H9 (cell line): ENCODE data around the gene ZNF609. TPM values are rescaled to one million over a fixed set of nuclear protein-coding genes. Genes with fewer than 3 reads are reported as not detected.
"Not testable (repeated sequence)": the region's sequence is repeated elsewhere in the genome, so short reads cannot be mapped to it uniquely, and the experiment has no call there.

Experiments
- DNase-seq: peaks from one replicate; pipeline ENCODE4 v3.0.0-alpha.2; 2017
- H2AFZ ChIP-seq: one replicate; pipeline ENCODE4 v1.6.1; 2013; ENCODE audit warnings: mild to moderate bottlenecking, low read length, control low read depth, moderate library complexity
- H2AK5ac ChIP-seq: 2 replicates; pipeline ENCODE4 v1.6.1; 2013; ENCODE audit warnings: low read length, control low read depth, mixed read lengths; ENCODE audit not compliant: insufficient read length
- H2BK120ac ChIP-seq: one replicate; pipeline ENCODE4 v1.6.1; 2013; ENCODE audit warnings: low read depth, mild to moderate bottlenecking, low read length, control low read depth, inconsistent platforms; ENCODE audit not compliant: poor library complexity, severe bottlenecking
- H2BK12ac ChIP-seq: 2 replicates; pipeline ENCODE4 v1.6.1; 2013; ENCODE audit warnings: low read length, control low read depth, mixed read lengths, low read depth; ENCODE audit not compliant: insufficient read length
- H2BK15ac ChIP-seq: 2 replicates; pipeline ENCODE4 v1.6.1; 2013; ENCODE audit warnings: low read depth, low read length, control low read depth
- H2BK20ac ChIP-seq: one replicate; pipeline ENCODE4 v1.6.1; 2013; ENCODE audit warnings: low read depth, mild to moderate bottlenecking, low read length, control low read depth, inconsistent platforms; ENCODE audit not compliant: poor library complexity, severe bottlenecking
- H2BK5ac ChIP-seq: 2 replicates; pipeline ENCODE4 v1.6.1; 2013; ENCODE audit warnings: low read length, control low read depth, mixed read lengths; ENCODE audit not compliant: insufficient read length
- H3K14ac ChIP-seq: 2 replicates; pipeline ENCODE4 v1.6.1; 2013; ENCODE audit warnings: low read length, control low read depth; ENCODE audit not compliant: insufficient read depth
- H3K18ac ChIP-seq: 2 replicates; pipeline ENCODE4 v1.6.1; 2013; ENCODE audit warnings: low read depth, mild to moderate bottlenecking, mixed read lengths, low read length, control low read depth; ENCODE audit not compliant: insufficient read length
- H3K23ac ChIP-seq: 2 replicates; pipeline ENCODE4 v1.6.1; 2013; ENCODE audit warnings: low read length, control low read depth, mixed read lengths, low read depth; ENCODE audit not compliant: insufficient read length
- H3K23me2 ChIP-seq: 2 replicates; pipeline ENCODE4 v1.6.1; 2013; ENCODE audit warnings: low read depth, mild to moderate bottlenecking, mixed read lengths, low read length, control low read depth; ENCODE audit not compliant: insufficient read length, poor library complexity, severe bottlenecking
- H3K27ac ChIP-seq: 2 replicates; pipeline ENCODE4 v1.5.1; 2013; ENCODE audit warnings: low read length, control low read depth, mixed read lengths, low read depth; ENCODE audit not compliant: insufficient read length
- H3K27me3 ChIP-seq: 2 replicates; pipeline ENCODE4 v1.6.1; 2013; ENCODE audit warnings: low read length, control low read depth, inconsistent platforms; ENCODE audit not compliant: insufficient read depth
- H3K4ac ChIP-seq: 2 replicates; pipeline ENCODE4 v1.6.1; 2013; ENCODE audit warnings: low read depth, mild to moderate bottlenecking, control low read depth, inconsistent platforms, low read length, moderate library complexity
- H3K4me1 ChIP-seq: 2 replicates; pipeline ENCODE4 v1.6.1; 2013; ENCODE audit warnings: low read length, control low read depth, inconsistent platforms; ENCODE audit not compliant: insufficient read depth
- H3K4me2 ChIP-seq: 2 replicates; pipeline ENCODE4 v1.6.1; 2013; ENCODE audit warnings: low read length, control low read depth, mixed read lengths; ENCODE audit not compliant: insufficient read length, insufficient read depth
- H3K56ac ChIP-seq: 2 replicates; pipeline ENCODE4 v1.6.1; 2013; ENCODE audit warnings: low read depth, mild to moderate bottlenecking, mixed read lengths, low read length, control low read depth; ENCODE audit not compliant: insufficient read length
- H3K79me1 ChIP-seq: 2 replicates; pipeline ENCODE4 v1.6.1; 2013; ENCODE audit warnings: low read depth, mild to moderate bottlenecking, moderate library complexity, low read length, control low read depth, inconsistent platforms; ENCODE audit not compliant: insufficient read depth, poor library complexity, severe bottlenecking
- H3K79me2 ChIP-seq: 2 replicates; pipeline ENCODE4 v1.6.1; 2013; ENCODE audit warnings: low read length, control low read depth, inconsistent platforms; ENCODE audit not compliant: insufficient read depth
- H3K9ac ChIP-seq: 2 replicates; pipeline ENCODE4 v1.6.1; 2013; ENCODE audit warnings: low read length, control low read depth, mixed read lengths; ENCODE audit not compliant: insufficient read length; ENCODE audit errors: extremely low read depth
- H3K9me3 ChIP-seq: one replicate; pipeline ENCODE4 v1.6.1; 2013; ENCODE audit warnings: low read depth, low read length, inconsistent platforms; ENCODE audit not compliant: control insufficient read depth
- H3T11ph ChIP-seq: one replicate; pipeline ENCODE4 v1.6.1; 2013; ENCODE audit warnings: mild to moderate bottlenecking, low read length, control low read depth, inconsistent platforms
- H4K20me1 ChIP-seq: one replicate; pipeline ENCODE4 v1.6.1; 2013; ENCODE audit not compliant: control insufficient read depth, insufficient read length, insufficient read depth
- H4K5ac ChIP-seq: 2 replicates; pipeline ENCODE4 v1.6.1; 2013; ENCODE audit warnings: low read depth, mild to moderate bottlenecking, mixed read lengths, low read length, control low read depth; ENCODE audit not compliant: insufficient read length
- H4K8ac ChIP-seq: replicated peaks from 2 replicates; pipeline ENCODE4 v1.6.1; 2013; ENCODE audit warnings: low read length, control low read depth, mixed read lengths, low read depth; ENCODE audit not compliant: insufficient read length
- H4K91ac ChIP-seq: 2 replicates; pipeline ENCODE4 v1.6.1; 2013; ENCODE audit warnings: low read depth, mild to moderate bottlenecking, moderate library complexity, mixed read lengths, low read length, control low read depth; ENCODE audit not compliant: insufficient read length
- H3K27ac Mint-ChIP-seq, 3 experiments: 2 replicates in 2 of 3; 3 replicates in 1 of 3; pipeline ENCODE4 v1.8.0; 2020 to 2021; ENCODE audit warnings: mixed read lengths in 3 of 3, mild to moderate bottlenecking in 1 of 3, moderate library complexity in 1 of 3
- H3K27me3 Mint-ChIP-seq: 2 replicates; pipeline ENCODE4 v1.8.0; 2021; ENCODE audit warnings: low read depth, mild to moderate bottlenecking, moderate library complexity, mixed read lengths
- H3K36me3 Mint-ChIP-seq, 3 experiments: 2 replicates in 2 of 3; 3 replicates in 1 of 3; pipeline ENCODE4 v1.8.0; 2020 to 2021; ENCODE audit warnings: low read depth in 3 of 3, mixed read lengths in 3 of 3; ENCODE audit not compliant: insufficient read depth in 1 of 3
- H3K4me1 Mint-ChIP-seq, 2 experiments: 2 replicates each; pipeline ENCODE4 v1.8.0; 2020; ENCODE audit warnings: mixed read lengths in 2 of 2
- H3K4me3 Mint-ChIP-seq, 2 experiments: 2 replicates in 1 of 2; 3 replicates in 1 of 2; pipeline ENCODE4 v1.8.0; 2020 to 2021; ENCODE audit warnings: mild to moderate bottlenecking in 2 of 2, mixed read lengths in 2 of 2, moderate library complexity in 1 of 2
- H3K9me3 Mint-ChIP-seq, 2 experiments: 2 replicates in 1 of 2; 3 replicates in 1 of 2; pipeline ENCODE4 v1.8.0; 2020; ENCODE audit warnings: mild to moderate bottlenecking in 2 of 2, mixed read lengths in 2 of 2, moderate library complexity in 1 of 2
- WGBS: extraction: QIAGEN DNeasy Blood & Tissue Kit; methylation state at CpG from one replicate; pipeline ENCODE4 v1.1.7; 2013; ENCODE audit warnings: missing lambda C conversion rate, low lambda C conversion rate, mixed read lengths; ENCODE audit not compliant: insufficient read length; ENCODE audit errors: extremely low coverage; 5-methylcytosine and 5-hydroxymethylcytosine counted together
- total RNA-seq: library from RNA; stranded (reverse); gene quantifications from 2 replicates; pipeline ENCODE4 v1.2.1, GENCODE V29; 2021
- TF ChIP-seq, protein P1 (sequence below): fragments of 200-600 bp; sonication (generic); conservative IDR thresholded peaks from 3 replicates; pipeline ENCODE4 v1.8.0; 2021; ENCODE audit warnings: antibody characterized with exemption, mild to moderate bottlenecking

Gene ZNF609
- total RNA-seq, 1 experiment from 2014 or later: 45.3 TPM

DNA sequence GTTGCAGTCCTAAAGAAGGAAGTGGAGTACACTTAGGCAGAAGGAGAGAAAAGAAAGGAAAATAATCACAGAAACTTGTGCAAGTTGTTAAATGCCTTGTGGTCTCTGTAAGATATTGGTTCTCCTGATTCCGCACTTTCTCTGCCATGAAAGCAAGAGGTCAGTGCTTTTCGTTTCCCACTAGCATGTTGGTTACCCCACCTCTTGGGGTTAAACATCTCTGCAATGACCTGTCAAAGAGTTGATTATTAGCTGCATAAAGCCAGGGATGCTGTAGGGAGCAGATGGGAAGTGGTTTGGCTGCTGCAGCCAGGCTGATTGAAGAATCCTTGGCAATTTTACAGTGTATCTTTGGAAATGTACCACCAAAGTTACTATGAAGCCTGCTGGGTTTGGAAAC, 33.3 kb downstream of the ZNF609 start:
- Histone ChIP-seq H3K9me3 (no peaks in the 10 kb centered on the region), H3K79me1 (peaks cover 6% of the 10 kb centered on the region), H4K5ac (no peak overlapping the region), H2AK5ac (no peak overlapping the region), H2AFZ (no peak overlapping the region), H3K14ac (no peak overlapping the region), H2BK12ac (no peak overlapping the region), H3K4me2 (no peak overlapping the region), H2BK20ac (no peak overlapping the region), H3K56ac (no peak overlapping the region), H4K91ac (no peak overlapping the region), H2BK5ac (no peak overlapping the region), H3K4me1 (no peaks in the 10 kb centered on the region), H2BK120ac (no peak overlapping the region), H3K23me2 (no peaks in the 10 kb centered on the region), H3K18ac (no peak overlapping the region), H3T11ph (no peak overlapping the region), H3K9ac (no peak overlapping the region), H3K27me3 (no peaks in the 10 kb centered on the region), H3K23ac (no peak overlapping the region), H4K8ac (no peak overlapping the region), H3K27ac (no peak overlapping the region), H4K20me1 (no peaks in the 10 kb centered on the region), H3K4ac (no peak overlapping the region), H3K79me2 (peaks cover 2% of the 10 kb centered on the region; the same call in 1 of the 2 replicates), H2BK15ac (no peak overlapping the region)
- DNase-seq: no peak
- H3K4me3 Mint-ChIP-seq: no peak overlapping the region
- peaks cover under 1 to 11% (median 6%) of the 10 kb centered on the region in 3 experiments; a peak in 4 of 7 replicates for H3K36me3 Mint-ChIP-seq
- peaks cover 4 to 8% of the 10 kb centered on the region in 2 experiments; a peak in 1 of 4 replicates for H3K4me1 Mint-ChIP-seq
- H3K27ac Mint-ChIP-seq: peak overlapping the region in 1 of 3 experiments; percentile 45; a peak in 2 of 7 replicates
- H3K9me3 Mint-ChIP-seq: no peaks in the 10 kb centered on the region
- no CpG with 5 or more reads among the region's 2 CpGs for WGBS
- no peaks in the 10 kb centered on the region for H3K27me3 Mint-ChIP-seq
- TF ChIP-seq, protein P1, sequence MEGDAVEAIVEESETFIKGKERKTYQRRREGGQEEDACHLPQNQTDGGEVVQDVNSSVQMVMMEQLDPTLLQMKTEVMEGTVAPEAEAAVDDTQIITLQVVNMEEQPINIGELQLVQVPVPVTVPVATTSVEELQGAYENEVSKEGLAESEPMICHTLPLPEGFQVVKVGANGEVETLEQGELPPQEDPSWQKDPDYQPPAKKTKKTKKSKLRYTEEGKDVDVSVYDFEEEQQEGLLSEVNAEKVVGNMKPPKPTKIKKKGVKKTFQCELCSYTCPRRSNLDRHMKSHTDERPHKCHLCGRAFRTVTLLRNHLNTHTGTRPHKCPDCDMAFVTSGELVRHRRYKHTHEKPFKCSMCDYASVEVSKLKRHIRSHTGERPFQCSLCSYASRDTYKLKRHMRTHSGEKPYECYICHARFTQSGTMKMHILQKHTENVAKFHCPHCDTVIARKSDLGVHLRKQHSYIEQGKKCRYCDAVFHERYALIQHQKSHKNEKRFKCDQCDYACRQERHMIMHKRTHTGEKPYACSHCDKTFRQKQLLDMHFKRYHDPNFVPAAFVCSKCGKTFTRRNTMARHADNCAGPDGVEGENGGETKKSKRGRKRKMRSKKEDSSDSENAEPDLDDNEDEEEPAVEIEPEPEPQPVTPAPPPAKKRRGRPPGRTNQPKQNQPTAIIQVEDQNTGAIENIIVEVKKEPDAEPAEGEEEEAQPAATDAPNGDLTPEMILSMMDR: no peak

GRCh38 chr15:64495968-64496367, 35.6 kb downstream of the ZNF609 start:
- not testable (repeated sequence) for H3K4ac ChIP-seq, H4K5ac ChIP-seq, H3K9me3 ChIP-seq, H2BK5ac ChIP-seq, H2BK20ac ChIP-seq, H3K4me1 Mint-ChIP-seq, H3K27ac Mint-ChIP-seq, H3K27me3 Mint-ChIP-seq, H3K4me3 Mint-ChIP-seq, H3K23me2 ChIP-seq, H4K91ac ChIP-seq, H2BK12ac ChIP-seq, H3K18ac ChIP-seq, H3K9me3 Mint-ChIP-seq, H2BK15ac ChIP-seq, H3K79me2 ChIP-seq, H2AK5ac ChIP-seq, H4K20me1 ChIP-seq, H4K8ac ChIP-seq, H2AFZ ChIP-seq, H3K27ac ChIP-seq, H3K79me1 ChIP-seq, H3T11ph ChIP-seq, H3K14ac ChIP-seq, H3K56ac ChIP-seq, H3K23ac ChIP-seq, H3K4me2 ChIP-seq, H3K4me1 ChIP-seq, H3K27me3 ChIP-seq, DNase-seq, H2BK120ac ChIP-seq, H3K9ac ChIP-seq
- peaks cover 14 to 24% (median 19%) of the 10 kb centered on the region in 3 experiments; a peak in 6 of 7 replicates for H3K36me3 Mint-ChIP-seq
- no CpG with 5 or more reads among the region's 2 CpGs for WGBS
